MM.1S (cell line): ENCODE results near the gene NFAT5.
A peak's percentile ranks its signal among the peaks of the same experiment; 100 is the strongest.

Experiments
- EZH2 ChIP-seq: fragments of 300-600 bp; sonication (generic); optimal IDR thresholded peaks from 2 replicates; pipeline ENCODE3; 2017; ENCODE audit warnings: low read depth, mild to moderate bottlenecking, antibody characterized with exemption, low read length, mixed read lengths
- EZH2phosphoT487 ChIP-seq: fragments of 300-600 bp; sonication (generic); IDR thresholded peaks from 2 replicates; pipeline ENCODE4 v1.6.1; 2018; ENCODE audit warnings: antibody characterized with exemption, low read length
- TF ChIP-seq, protein P1 (sequence below): fragments of 300-600 bp; sonication (generic); IDR thresholded peaks from 2 replicates; pipeline ENCODE4 v1.5.1; 2016; ENCODE audit warnings: antibody characterized with exemption, low read length, mixed read lengths

DNA sequence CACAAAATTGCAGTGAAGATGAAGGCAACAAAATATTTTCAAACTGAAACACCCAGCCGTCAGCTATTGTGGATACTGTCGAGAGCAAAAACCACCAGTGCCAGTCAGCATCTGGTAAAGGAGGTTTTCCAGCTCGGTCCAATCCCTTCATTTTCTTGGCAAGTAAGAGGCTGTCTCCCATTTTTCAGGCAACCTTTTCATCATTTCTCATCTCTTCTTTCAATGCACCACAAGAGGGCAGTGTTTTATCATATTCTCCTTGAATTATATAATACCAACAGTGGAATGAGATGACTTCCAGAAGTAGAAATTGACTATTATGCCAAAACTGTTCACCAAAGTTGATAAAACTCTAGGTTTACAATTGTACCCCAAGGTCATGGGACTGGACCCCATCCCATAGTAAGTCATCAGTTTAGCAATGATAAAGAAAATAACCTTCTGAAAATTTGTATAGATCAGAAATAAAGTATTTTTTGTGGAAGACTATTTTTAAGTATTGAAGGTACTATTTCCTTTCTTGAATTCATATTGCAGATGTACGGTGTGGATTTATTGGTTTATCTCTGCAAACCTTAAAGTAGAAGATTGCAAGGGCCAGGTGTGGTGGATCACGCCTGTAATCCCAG lies 143.8 kb downstream of the NFAT5 start:
- TF ChIP-seq, protein P1, sequence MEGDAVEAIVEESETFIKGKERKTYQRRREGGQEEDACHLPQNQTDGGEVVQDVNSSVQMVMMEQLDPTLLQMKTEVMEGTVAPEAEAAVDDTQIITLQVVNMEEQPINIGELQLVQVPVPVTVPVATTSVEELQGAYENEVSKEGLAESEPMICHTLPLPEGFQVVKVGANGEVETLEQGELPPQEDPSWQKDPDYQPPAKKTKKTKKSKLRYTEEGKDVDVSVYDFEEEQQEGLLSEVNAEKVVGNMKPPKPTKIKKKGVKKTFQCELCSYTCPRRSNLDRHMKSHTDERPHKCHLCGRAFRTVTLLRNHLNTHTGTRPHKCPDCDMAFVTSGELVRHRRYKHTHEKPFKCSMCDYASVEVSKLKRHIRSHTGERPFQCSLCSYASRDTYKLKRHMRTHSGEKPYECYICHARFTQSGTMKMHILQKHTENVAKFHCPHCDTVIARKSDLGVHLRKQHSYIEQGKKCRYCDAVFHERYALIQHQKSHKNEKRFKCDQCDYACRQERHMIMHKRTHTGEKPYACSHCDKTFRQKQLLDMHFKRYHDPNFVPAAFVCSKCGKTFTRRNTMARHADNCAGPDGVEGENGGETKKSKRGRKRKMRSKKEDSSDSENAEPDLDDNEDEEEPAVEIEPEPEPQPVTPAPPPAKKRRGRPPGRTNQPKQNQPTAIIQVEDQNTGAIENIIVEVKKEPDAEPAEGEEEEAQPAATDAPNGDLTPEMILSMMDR = peak; percentile 75
- TF ChIP-seq EZH2 (no peak), EZH2phosphoT487 (no peak)
